Psoas muscle (tissue), 8 donors: ENCODE data around the gene DEPDC4. TPM values are rescaled to one million over a fixed set of nuclear protein-coding genes. Genes with fewer than 3 reads are reported as not detected.

Source experiments
- ATAC-seq, 4 donors: fragments of 200-7000 bp; cut with Tn5 transposase; one replicate each; pipeline ENCODE4 v1.9.1; 2020; ENCODE audit warnings: moderate library complexity in 3 of 4, mild to moderate bottlenecking in 2 of 4
- DNase-seq, 2 donors: peaks; one replicate each; pipeline ENCODE4 v3.0.0-alpha.2; 2020
- H3K27ac ChIP-seq: fragments of 200-600 bp; one replicate; pipeline ENCODE4 v1.8.0; 2022
- H3K27me3 ChIP-seq, 3 donors: fragments of 200-600 bp in 1 of 3; one replicate each; pipeline versions ENCODE4 v1.6.1 to v1.8.0; 2013 to 2022; ENCODE audit warnings: low read length in 2 of 3, mild to moderate bottlenecking in 2 of 3, moderate library complexity in 1 of 3; ENCODE audit not compliant: insufficient read depth in 3 of 3
- H3K36me3 ChIP-seq, 2 donors: fragments of 200-600 bp in 1 of 2; one replicate each; pipeline versions ENCODE4 v1.6.1 to v1.8.0; 2013 to 2022; ENCODE audit warnings: low read depth in 1 of 2, mild to moderate bottlenecking in 1 of 2, moderate library complexity in 1 of 2; ENCODE audit not compliant: insufficient read depth in 1 of 2
- H3K4me1 ChIP-seq: fragments of 200-600 bp; one replicate; pipeline ENCODE4 v1.8.0; 2022
- H3K4me3 ChIP-seq: fragments of 200-600 bp; one replicate; pipeline ENCODE4 v1.8.0; 2022; ENCODE audit warnings: mild to moderate bottlenecking
- H3K9me3 ChIP-seq: fragments of 200-600 bp; one replicate; pipeline ENCODE4 v1.8.0; 2022
- CTCF ChIP-seq: fragments of 200-600 bp; IDR thresholded peaks from one replicate; pipeline ENCODE4 v1.8.0; 2022; ENCODE audit warnings: antibody characterized with exemption
- WGBS, 3 donors: extraction: QIAGEN DNeasy Blood & Tissue Kit; methylation state at CpG; one replicate each; pipeline versions ENCODE4 v1.1.6 to v1.1.7; 2013; 5-methylcytosine and 5-hydroxymethylcytosine counted together
- intact Hi-C, 2 donors: fragments of 100-400 bp; cut with DNase I; formaldehyde crosslinking; loops; one replicate each; pipeline versions ENCODE4 v1.11.0 to v1.14.2; 2022
- polyA plus RNA-seq, 3 donors: library from polyadenylated mRNA; stranded (reverse); fragments of 200-250 nt; gene quantifications; one replicate each; pipeline ENCODE4 v1.2.3, GENCODE V29; 2013
- total RNA-seq, 4 donors: library from RNA; stranded (reverse); fragmentation: NEBNext Ultra II Directional in 2 of 4; extraction: Animal tissue kit (Norgen Biotek cat#: 25700) in 2 of 4; gene quantifications; one replicate each; pipeline versions ENCODE4 v1.2.1 to v1.2.4, GENCODE V29; 2021 to 2023
- donor health status: healthy with polysubstance abuse.
- donor health status: DM: no; HTN: no; CAD: no; lungs with moderate emphysema.
- donor health status: Bipolar disorder and iron deficiency.
- donor health status: healthy.
- donor health status: DM: yes; HTN: yes; CAD: no.
- donor health status: DM: no; HTN: no; CAD: no.
- donor health status: DM: no; HTN: no; CAD: no.
- donor health status: DM: yes; HTN: yes; CAD: no.

Gene DEPDC4
- total and polyA plus RNA-seq, 7 donors, result 0.14 to 1.4 (median 0.47) TPM; not detected in 2

- no peak overlapping the region for H3K4me3 ChIP-seq
- H3K27me3 ChIP-seq, result no peaks in the 10 kb centered on the region
- no peaks in the 10 kb centered on the region for H3K4me1 ChIP-seq
- DNase-seq (no peak), ATAC-seq (no peak)
- peaks cover 3 to 88% of the 10 kb centered on the region in 2 donors for H3K36me3 ChIP-seq
- 95 to 98% (median 96%) methylated on average over 2 of the region's 2 CpGs for WGBS, 3 donors
- intact Hi-C loops, result no loop called here
- TF ChIP-seq CTCF, result no peak
- H3K9me3 ChIP-seq, result no peaks in the 10 kb centered on the region
- H3K27ac ChIP-seq, result no peak overlapping the region
These were observed 52.4 kb downstream of the DEPDC4 start for GRCh38 chr12:100214518-100214917.

GRCh38 chr12:100213016-100213891 lies 53.6 kb downstream of the DEPDC4 start:
- 87 to 94% (median 93%) methylated on average over 5 of the region's 5 CpGs for WGBS, 3 donors
- Histone ChIP-seq H3K9me3 (no peaks in the 10 kb centered on the region), H3K4me3 (no peak overlapping the region), H3K36me3 (peaks cover 0 to 88% of the 10 kb centered on the region in 2 donors), H3K27ac (no peak overlapping the region), H3K27me3 (no peaks in the 10 kb centered on the region), H3K4me1 (no peaks in the 10 kb centered on the region)
- intact Hi-C loops, result no loop called here
- no peak for DNase-seq
- ATAC-seq, result no peak
- no peak for TF ChIP-seq CTCF

GRCh38 chr12:100211698-100212097 lies 55.2 kb downstream of the DEPDC4 start:
- ATAC-seq (no peak), DNase-seq (no peak)
- Histone ChIP-seq H3K9me3 (no peaks in the 10 kb centered on the region), H3K4me3 (no peak overlapping the region), H3K27me3 (no peaks in the 10 kb centered on the region), H3K36me3 (peaks cover 0 to 94% of the 10 kb centered on the region in 2 donors), H3K27ac (no peak overlapping the region), H3K4me1 (no peaks in the 10 kb centered on the region)
- TF ChIP-seq CTCF, result no peak
- WGBS, 3 donors, result 95 to 99% (median 95%) methylated on average over 2 of the region's 2 CpGs
- intact Hi-C loops, result no loop called here

GRCh38 chr12:100208834-100209233 lies 58.0 kb downstream of the DEPDC4 start:
- intact Hi-C loops, result no loop called here
- Histone ChIP-seq H3K4me1 (no peaks in the 10 kb centered on the region), H3K9me3 (no peaks in the 10 kb centered on the region), H3K36me3 (peaks cover 0 to 90% of the 10 kb centered on the region in 2 donors), H3K27ac (no peak overlapping the region), H3K27me3 (no peaks in the 10 kb centered on the region), H3K4me3 (no peak overlapping the region)
- WGBS, 3 donors, result 91 to 98% (median 94%) methylated on average over 5 of the region's 5 CpGs
- DNase-seq, result no peak
- ATAC-seq, result no peak
- no peak for TF ChIP-seq CTCF
